ENCODE results near the gene ZNF474. TPM values are rescaled to one million over a fixed set of nuclear protein-coding genes. Genes with fewer than 3 reads are reported as not detected.

ZNF474 gene
- total and polyA plus RNA-seq, 4 donors = 0.03 to 0.25 (median 0.23) TPM; not detected in 1

- TF ChIP-seq HNF4A (conservative IDR thresholded peaks at IDR 0.05) (no peak), SP1 (IDR thresholded peaks at IDR 0.05) (no peak), HNF4G (IDR thresholded peaks at IDR 0.05) (no peak), NR2F2 (IDR thresholded peaks at IDR 0.05) (no peak), JUND (IDR thresholded peaks at IDR 0.05) (no peak), MAX (IDR thresholded peaks at IDR 0.05) (no peak), ATF3 (IDR thresholded peaks at IDR 0.05) (no peak), ZBTB33 (IDR thresholded peaks at IDR 0.05) (no peak), REST (IDR thresholded peaks at IDR 0.05) (no peak), FOXA1 (IDR thresholded peaks at IDR 0.05) (no peak), GABPA (IDR thresholded peaks at IDR 0.05 in 1 of 2, conservative IDR thresholded peaks at IDR 0.05 in 1 of 2) (no peak), FOXA2 (IDR thresholded peaks at IDR 0.05) (no peak), YY1 (IDR thresholded peaks at IDR 0.05) (no peak), CTCF (IDR thresholded peaks at IDR 0.05; ENCODE audit: low read depth, low read length, missing input control) (no peak), TAF1 (conservative IDR thresholded peaks at IDR 0.05) (no peak), EGR1 (IDR thresholded peaks at IDR 0.05; ENCODE audit: low read depth in 2 of 2) (no peak)
- 60% methylated on average over 1 of the region's 1 CpG for WGBS
Measured at GRCh38 chr5:122179701-122180100, 50.4 kb downstream of the ZNF474 start.

GRCh38 chr5:122180146-122180712, 50.9 kb downstream of the ZNF474 start:
- no peak overlapping the region for H3K9ac ChIP-seq (ENCODE audit: low read depth in 1 of 2, low read length in 2 of 2)
- no peaks in the 10 kb centered on the region for H3K27me3 ChIP-seq (ENCODE audit: control insufficient read depth in 4 of 4, insufficient read depth in 4 of 4, low read length in 3 of 4)
- H3K36me3 ChIP-seq (ENCODE audit: control insufficient read depth in 4 of 4, insufficient read depth in 3 of 4, low read depth in 1 of 4, low read length in 3 of 4) = no peaks in the 10 kb centered on the region
- no peak for TF ChIP-seq ATF3 (IDR thresholded peaks at IDR 0.05)
- no peak for TF ChIP-seq EGR1 (IDR thresholded peaks at IDR 0.05; ENCODE audit: low read depth in 2 of 2)
- no peak overlapping the region for H3K27ac ChIP-seq (ENCODE audit: low read depth in 1 of 2, low read length in 2 of 2)
- no peaks in the 10 kb centered on the region for H3K9me3 ChIP-seq (ENCODE audit: control insufficient read depth in 4 of 4, low read length in 3 of 4)
- H3K4me3 ChIP-seq (ENCODE audit: low read depth in 1 of 3, low read length in 3 of 3) = no peak overlapping the region
- 93% methylated on average over 6 of the region's 6 CpGs for WGBS
- no peak for DNase-seq (ENCODE audit: low spot score)
- H3K4me1 ChIP-seq (ENCODE audit: control insufficient read depth in 4 of 4, insufficient read depth in 4 of 4, low read length in 3 of 4) = no peaks in the 10 kb centered on the region

More at GRCh38 chr5:122179701-122180100, 50.4 kb downstream of the ZNF474 start:
- Histone ChIP-seq H3K27me3 (ENCODE audit: control insufficient read depth in 4 of 4, insufficient read depth in 4 of 4, low read length in 3 of 4) (no peaks in the 10 kb centered on the region), H3K4me3 (ENCODE audit: low read depth in 1 of 3, low read length in 3 of 3) (no peak overlapping the region), H3K9me3 (ENCODE audit: control insufficient read depth in 4 of 4, low read length in 3 of 4) (no peaks in the 10 kb centered on the region), H3K9ac (ENCODE audit: low read depth in 1 of 2, low read length in 2 of 2) (no peak overlapping the region), H3K4me1 (ENCODE audit: control insufficient read depth in 4 of 4, insufficient read depth in 4 of 4, low read length in 3 of 4) (no peaks in the 10 kb centered on the region), H3K36me3 (ENCODE audit: control insufficient read depth in 4 of 4, insufficient read depth in 3 of 4, low read depth in 1 of 4, low read length in 3 of 4) (no peaks in the 10 kb centered on the region), H3K27ac (ENCODE audit: low read depth in 1 of 2, low read length in 2 of 2) (no peak overlapping the region)
- no peak for DNase-seq (ENCODE audit: low spot score)

Data from liver (tissue), 9 donors.